Raji (cell line): ENCODE results near the gene SBNO2.

Source experiments
- POLR2A ChIP-seq: IDR thresholded peaks from 2 replicates; pipeline ENCODE4 v1.6.1; 2011; ENCODE audit warnings: low read depth, low read length, control low read depth; ENCODE audit not compliant: insufficient read depth

SBNO2 gene

DNA sequence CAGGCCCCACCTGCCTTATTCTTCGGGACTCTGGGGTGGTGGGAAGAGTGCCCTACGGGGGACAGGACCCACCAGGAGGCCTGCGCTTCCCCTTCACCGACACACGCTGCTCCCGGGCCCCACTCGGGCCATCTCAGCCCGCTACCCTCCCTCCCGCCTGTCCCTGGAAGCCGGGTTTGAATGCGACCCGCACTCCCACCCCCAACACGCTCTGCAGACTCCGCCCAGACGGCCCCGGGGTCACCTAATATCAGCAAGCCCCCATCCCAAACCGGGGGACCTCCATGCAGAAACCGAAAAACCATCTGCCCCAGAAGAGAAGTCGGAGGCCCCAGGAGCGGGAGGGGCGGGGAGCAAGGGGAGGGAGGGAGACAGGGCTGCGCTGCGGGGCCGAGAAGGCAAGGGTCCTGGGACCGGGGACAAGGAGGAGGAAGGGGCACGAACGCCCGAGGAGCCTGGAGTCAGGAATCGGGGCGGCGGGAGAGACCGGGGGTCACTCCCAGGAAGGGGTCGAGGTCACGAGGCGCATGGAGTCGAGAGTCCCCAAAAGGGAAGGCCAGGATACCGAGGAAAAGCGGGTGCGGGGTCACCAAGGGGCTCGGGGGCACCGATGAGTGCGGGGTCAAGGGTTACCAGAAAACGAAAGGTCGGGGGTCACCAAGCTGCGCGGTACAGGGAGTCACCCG, 766 bp downstream of the SBNO2 start:
- TF ChIP-seq POLR2A: no peak

DNA sequence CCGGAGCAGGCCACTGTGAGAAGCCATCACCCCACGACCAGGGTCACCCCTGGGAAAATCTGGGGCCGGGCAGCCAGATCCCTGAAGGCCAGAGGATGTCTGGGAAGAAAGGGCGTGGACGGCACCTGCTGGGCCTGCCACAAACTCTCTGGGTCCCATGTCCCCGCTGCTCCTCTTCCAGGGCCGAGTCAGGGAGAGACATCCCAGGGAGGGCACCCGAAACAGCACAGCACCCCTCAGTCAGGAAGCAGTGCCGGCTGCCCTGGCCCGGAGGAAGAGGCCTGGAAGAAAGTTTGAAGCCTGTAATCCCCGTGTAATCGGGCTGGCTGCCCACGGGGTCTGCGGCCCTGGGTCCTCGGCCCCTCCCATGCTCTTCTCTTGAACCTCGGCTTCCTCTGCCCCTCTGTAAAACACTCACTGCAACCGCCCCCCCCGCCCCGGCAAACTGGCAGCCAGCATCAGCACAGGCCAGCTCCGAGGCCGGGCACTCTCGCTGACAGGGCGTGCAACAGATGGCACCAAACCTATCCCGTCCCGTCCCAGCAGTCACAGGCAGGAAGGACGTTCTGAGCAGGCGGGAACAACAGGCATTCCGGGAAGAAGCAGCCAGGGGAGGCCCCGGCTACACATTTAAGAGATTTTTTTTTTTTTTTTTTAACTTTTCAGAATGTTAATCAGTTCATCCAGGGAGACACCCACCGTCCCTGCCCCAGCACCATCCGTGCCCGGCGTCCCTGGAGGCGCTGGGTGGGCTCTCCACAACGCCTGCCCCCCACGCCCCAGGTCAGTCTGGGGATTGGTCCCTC, 1.5 kb downstream of the SBNO2 start:
- TF ChIP-seq POLR2A: no peak

DNA sequence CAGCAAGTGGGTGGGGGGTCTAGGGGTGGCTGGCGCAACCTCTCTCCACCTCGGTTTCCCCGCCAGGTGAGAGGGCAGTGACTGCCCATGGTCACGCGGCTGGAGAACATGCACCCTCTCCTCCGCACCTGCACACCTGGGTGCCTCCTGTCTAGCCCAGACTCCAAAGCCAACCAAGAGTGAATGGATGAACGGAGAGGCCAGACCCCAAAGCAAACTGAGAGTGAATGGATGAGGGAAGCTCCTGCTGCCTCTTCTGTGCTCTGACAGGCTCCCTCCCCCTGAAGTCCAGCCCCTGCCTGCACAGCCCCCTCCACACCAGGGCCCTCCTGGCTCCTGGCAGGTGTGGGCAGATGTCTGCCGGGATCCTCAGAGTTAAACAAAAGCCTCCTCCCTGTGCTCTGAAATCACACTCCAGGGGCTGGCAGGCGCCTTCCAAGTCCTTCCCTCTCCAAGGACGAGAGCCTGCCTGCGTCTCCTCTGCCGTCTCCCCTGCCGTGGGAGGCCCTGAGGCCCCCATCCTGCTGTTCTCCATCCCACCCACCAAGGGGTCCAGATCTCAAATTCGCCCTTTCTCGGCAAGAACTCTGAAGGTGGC, 2.2 kb downstream of the SBNO2 start:
- no peak for TF ChIP-seq POLR2A

DNA sequence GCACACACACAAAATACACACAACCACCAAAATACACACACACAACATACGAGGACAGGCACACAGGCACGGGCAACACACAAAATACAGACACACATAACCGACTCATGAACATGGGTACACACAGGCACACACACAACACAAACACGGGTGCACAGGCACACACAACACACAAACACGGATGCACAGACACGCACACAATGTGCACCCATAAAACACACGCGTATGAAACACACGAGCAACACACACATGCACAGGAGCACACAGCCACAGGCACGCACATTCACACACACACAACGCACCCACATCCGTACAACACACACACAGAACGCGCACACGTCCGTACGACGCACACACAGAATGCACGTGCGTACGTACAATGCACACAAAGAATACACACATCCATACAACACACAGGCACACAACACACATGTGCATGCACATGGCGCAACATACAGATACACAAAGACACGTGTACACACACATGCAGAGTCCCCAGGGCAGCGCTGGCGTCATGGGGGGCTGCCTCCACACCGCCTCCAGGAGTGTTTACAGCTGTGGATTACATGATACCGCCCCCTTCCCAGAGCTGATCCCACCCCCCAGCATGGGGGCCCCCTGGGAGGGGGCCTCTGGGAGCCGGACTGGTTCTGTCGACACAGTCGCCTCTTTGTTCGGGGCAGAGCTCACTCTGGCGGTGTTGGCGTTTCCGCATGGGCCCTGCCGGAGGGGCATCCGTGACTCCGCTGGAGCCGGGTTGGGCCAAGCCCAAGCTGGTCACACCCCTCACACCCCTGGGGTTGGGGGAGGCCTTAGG, 2.9 kb downstream of the SBNO2 start:
- no peak for TF ChIP-seq POLR2A

DNA sequence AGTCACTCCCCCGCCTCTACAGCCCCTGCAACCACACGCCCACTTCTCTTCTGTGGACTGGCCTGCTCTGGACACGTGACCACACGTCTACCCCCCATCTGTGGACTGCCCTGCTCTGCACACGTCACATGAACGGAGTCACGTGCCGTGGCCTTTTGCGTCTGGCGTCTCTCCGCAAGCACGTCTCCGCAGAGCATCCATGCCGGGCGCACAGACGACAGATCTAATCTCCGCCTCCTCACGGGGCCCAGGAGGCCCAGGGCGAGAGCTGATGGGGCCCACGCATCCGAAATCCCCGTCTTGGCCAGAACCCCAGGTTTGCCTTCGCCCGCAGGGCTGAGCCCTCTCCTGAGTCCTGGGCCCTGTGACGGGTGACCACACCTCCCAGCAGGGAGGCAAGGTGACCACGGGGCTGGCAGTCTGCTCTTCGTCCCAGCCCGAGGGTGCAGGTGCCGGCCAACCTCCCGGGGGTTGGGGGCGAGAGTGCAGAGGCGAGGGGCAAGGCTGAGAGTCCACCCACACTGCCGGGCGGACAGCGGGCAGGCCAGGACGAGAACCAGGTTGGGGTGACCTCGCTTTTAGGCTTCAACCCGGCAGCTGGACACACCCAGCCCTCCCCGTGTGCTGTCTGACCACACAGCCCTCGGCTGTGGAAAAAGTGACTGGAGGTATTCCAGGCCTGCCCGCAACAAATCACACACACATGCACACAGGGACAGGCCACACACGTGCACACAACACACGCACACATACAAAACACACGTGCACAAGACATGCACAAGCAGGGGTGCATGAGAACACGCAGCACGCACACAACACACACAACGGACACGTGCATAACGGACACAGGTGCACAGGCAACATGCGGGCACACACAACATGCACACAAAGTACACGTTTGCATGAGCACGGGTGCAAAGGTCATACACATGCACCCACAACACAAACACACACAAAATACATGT, 3.9 kb downstream of the SBNO2 start:
- TF ChIP-seq POLR2A: no peak

DNA sequence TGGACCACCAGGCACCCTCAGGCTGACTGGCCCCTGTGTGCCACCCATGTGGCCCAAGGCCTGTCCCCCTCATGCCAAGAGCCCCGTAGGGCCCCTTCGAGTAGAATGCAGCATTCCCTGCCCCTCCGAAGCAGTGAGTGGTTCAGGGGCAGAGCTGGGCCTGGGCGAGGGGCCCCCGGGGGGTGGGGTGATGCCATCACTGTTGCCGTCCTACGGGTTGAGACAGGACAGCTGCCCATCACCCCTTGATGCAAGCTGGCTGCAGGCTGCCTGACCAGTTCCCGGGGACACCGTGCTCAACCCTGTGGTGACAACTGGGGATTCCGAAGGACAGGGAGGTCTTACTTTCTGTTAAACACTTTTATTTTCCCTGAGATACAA, 4.7 kb downstream of the SBNO2 start:
- no peak for TF ChIP-seq POLR2A

DNA sequence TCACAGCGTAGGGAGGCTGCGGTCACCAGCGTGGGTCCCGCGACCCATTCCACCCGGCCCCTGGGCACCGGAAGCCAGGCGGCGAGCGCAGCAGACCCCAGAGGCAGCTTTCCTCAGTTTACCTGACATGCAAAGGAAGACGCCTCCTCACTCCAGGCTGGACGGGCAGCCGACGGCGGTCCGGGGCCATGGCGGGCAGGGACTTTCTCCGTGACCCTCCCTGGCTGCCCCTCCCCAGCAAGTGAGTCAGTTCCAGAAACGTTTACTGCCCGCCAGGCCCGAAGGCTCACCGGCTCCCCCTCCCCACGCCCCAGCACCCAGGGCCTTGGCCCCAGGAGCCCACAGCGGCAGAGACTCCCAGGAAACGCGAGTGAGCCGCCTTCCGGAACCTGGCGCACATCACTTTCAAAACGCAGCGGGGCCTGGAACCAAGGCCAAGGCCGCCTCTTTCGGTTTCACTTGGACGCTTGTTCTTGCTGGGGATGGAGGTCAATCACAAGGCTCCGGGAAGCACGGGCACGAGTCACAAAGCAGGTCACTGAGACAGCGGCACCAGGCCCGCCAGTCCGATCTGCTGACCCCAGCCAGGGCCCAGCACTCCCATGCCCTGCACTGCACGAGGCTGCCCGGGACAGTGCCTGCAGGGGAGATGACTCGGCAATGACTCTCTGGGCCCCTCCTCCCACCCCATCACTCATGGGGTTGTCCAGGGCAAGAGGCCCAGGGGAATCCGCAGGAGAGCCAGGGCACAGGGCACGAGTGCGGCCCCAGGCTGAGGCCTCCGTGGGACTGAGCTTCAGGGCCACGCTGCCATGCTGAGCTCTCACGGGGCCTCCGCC, 5.3 kb downstream of the SBNO2 start:
- TF ChIP-seq POLR2A: no peak

DNA sequence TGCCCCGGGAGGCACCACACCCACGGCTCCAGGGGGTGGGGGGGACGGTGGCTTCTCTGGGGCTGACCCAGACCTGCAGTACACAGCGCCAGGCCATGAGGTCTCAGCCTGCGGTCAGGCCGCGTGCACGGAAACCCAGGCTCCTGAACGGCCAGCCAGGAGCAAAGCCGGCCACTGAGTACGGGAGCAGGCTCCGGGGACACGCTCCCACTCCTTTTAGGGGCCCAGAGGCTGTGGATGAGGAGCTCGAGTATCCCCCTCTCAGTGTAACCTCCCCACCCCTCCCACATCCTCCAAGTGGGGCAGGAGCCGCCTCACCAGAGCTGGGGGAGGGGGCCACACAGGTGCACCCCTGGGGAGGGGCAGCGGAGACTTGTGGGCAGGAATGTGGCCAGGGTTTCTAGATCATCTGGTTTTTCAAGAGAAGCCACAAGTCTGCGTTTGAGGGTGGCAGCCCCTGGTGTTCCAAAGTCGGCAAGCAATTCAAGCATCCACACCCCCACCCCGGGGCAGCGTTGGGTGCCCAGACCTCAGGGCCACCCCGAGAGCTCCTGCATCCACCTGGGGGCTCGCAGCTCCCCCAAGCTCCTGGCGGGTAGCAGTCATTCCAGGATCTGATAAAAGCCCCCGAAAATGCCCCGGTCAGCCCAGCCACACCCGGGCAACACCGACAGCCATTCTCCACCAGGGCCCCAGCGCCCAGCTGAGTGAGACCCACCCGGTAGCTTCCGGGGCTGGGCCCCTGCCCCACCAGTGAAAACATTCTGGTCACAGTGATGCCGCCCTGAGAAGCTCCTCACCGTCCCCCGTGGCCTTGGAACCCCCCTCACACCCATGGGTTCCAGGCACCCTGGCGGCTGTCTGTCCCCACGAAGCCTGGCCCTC, 6.1 kb downstream of the SBNO2 start:
- TF ChIP-seq POLR2A: no peak

DNA sequence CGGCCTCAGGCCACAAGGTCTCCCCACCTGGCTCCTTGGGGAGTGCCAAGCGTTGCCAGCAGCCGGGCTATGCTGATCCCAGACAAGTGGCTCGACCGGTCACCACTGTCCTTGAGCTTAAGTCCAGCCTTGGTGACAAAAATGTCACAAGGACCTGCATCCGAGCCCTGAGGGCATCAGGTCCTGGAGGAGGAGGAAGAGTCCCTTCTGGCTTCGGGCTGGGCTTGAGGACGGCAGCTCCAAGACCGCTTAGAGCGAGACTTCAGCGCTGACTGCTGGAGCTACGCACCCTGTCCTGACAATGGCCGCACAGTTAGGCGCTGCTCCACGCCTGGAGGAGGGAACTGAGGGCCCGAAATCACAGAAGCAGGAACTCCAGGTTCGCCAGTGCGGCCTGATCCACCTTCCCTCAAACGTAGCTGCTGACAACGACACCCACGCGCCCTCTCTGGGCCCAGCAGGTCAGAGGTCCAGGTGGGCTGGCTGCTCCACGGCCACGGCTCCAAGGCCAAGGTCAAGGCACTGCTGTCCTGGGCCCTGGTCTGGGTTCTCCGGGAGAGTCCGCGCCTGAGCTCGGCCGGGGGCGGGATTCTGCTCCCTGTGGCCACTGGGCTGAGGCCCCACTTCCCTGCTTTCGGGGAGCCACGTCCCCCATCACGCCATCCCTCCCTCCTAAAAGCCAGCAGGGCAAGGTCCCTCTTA, 7.0 kb downstream of the SBNO2 start:
- no peak for TF ChIP-seq POLR2A

DNA sequence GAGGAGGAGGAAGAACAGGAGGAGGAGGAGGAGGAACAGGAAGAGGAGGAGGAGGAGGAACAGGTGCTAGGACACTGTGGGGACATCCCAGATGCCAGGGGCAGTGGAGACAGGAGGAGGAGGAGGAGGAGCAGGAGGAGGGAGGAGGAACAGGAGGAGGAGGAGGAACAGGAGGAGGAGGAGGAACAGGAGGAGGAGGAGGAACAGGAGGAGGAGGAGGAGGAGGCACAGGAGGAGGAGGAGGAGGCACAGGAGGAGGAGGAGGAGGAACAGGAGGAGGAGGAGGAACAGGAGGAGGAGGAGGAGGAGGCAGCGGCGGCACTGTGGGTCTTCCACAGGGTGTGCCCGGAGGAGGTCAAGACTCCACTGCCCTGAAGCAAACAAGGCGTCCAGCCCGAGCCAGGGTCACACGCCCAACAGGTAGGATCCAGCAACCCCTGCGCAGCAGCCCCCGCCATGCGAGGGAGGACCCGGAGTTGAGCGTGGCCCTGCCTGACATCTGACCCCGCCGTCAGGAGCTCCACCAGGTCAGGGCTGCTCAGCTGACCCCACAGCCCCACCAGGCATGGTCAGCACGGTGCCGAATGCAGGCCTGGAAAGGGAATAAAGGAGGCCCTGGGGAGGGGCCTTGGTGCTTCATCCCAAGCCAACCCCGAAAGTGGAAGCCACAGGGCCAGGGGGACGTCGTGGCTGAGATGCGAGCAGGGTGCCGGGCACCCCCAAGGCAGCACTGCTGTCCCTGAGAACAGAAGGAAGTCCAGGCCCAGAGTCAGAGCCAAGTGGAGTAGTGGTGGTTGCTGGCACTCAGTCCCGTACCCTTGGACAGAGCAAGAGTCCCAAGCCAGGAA, 9.2 kb downstream of the SBNO2 start:
- no peak for TF ChIP-seq POLR2A
